GM19193 (cell line): ENCODE measurements around the gene MAGEH1.

Experiments used
- POLR2A ChIP-seq: IDR thresholded peaks from 4 replicates; pipeline ENCODE4 v1.6.1; 2011; ENCODE audit not compliant: insufficient read depth, insufficient read length; ENCODE audit errors: extremely low read depth

The MAGEH1 gene

GRCh38 chrX:55451990-55452832, at the start of gene MAGEH1:
Gene MAGEH1 (plus strand): TSS chrX:55452127. CDS start chrX:55452375, 248 bp downstream.
- TF ChIP-seq POLR2A: peak; percentile 70

GRCh38 chrX:55450259-55450658, 1.7 kb upstream of the MAGEH1 start:
- no peak for TF ChIP-seq POLR2A

- no peak for TF ChIP-seq POLR2A
Observed at GRCh38 chrX:55451141-55451540, 786 bp upstream of the MAGEH1 start.

- no peak for TF ChIP-seq POLR2A
Observed at GRCh38 chrX:55451626-55451989, 319 bp upstream of the MAGEH1 start.

GRCh38 chrX:55452833-55453124, 852 bp downstream of the MAGEH1 start:
- TF ChIP-seq POLR2A: no peak

GRCh38 chrX:55480390-55481062, 28.6 kb downstream of the MAGEH1 start:
- no peak for TF ChIP-seq POLR2A

GRCh38 chrX:55484948-55485347, 33.0 kb downstream of the MAGEH1 start:
- TF ChIP-seq POLR2A: no peak

- TF ChIP-seq POLR2A: no peak
Observed at GRCh38 chrX:55486736-55487135, 34.8 kb downstream of the MAGEH1 start.

GRCh38 chrX:55487143-55487542, 35.2 kb downstream of the MAGEH1 start:
- no peak for TF ChIP-seq POLR2A

GRCh38 chrX:55488006-55488592, 36.2 kb downstream of the MAGEH1 start:
- no peak for TF ChIP-seq POLR2A

- peak; percentile 50 for TF ChIP-seq POLR2A
Observed at GRCh38 chrX:55488593-55489313, 36.8 kb downstream of the MAGEH1 start.

GRCh38 chrX:55489314-55490009, 37.5 kb downstream of the MAGEH1 start, which contains the start of gene USP51:
Gene USP51 (minus strand): TSS chrX:55489848. CDS start chrX:55488939, 909 bp downstream.
- no peak for TF ChIP-seq POLR2A

GRCh38 chrX:55490121-55490520, 38.2 kb downstream of the MAGEH1 start:
- TF ChIP-seq POLR2A: no peak

GRCh38 chrX:55490974-55491373, 39.0 kb downstream of the MAGEH1 start:
- TF ChIP-seq POLR2A: no peak
